Stimulated activated CD8-positive, alpha-beta memory T cell treated with anti-CD3 and anti-CD28 coated beads, Interleukin-15, amount 100 ng/mL, for 1 hour (primary cell): Measurements from ENCODE around the gene SKIC3.

Experiments used
- DNase-seq: peaks from one replicate; pipeline ENCODE4 v3.0.0-alpha.2; 2020; ENCODE audit warnings: low read depth

SKIC3 gene

GRCh38 chr5:95531491-95531890 lies 23.3 kb downstream of the SKIC3 start:
- no peak for DNase-seq

GRCh38 chr5:95530416-95530815 lies 24.4 kb downstream of the SKIC3 start:
- DNase-seq = no peak

GRCh38 chr5:95528565-95528964 lies 26.2 kb downstream of the SKIC3 start:
- no peak for DNase-seq

- no peak for DNase-seq
These were observed 27.9 kb downstream of the SKIC3 start for GRCh38 chr5:95526871-95527270.

GRCh38 chr5:95524423-95524822 lies 30.4 kb downstream of the SKIC3 start:
- no peak for DNase-seq

GRCh38 chr5:95520206-95520605 lies 34.6 kb downstream of the SKIC3 start:
- no peak for DNase-seq

GRCh38 chr5:95519681-95520080 lies 35.1 kb downstream of the SKIC3 start:
- no peak for DNase-seq

- no peak for DNase-seq
These were observed 35.6 kb downstream of the SKIC3 start for GRCh38 chr5:95519151-95519550.

GRCh38 chr5:95518417-95518816 lies 36.4 kb downstream of the SKIC3 start:
- DNase-seq = no peak

GRCh38 chr5:95511606-95512005 lies 43.2 kb downstream of the SKIC3 start:
- DNase-seq = no peak

GRCh38 chr5:95508550-95508949 lies 46.2 kb downstream of the SKIC3 start:
- DNase-seq = no peak
